ENCODE measurements around the gene CEL. TPM values are rescaled to one million over a fixed set of nuclear protein-coding genes. Genes with fewer than 3 reads are reported as not detected.
"Not testable (repeated sequence)": the region's sequence is repeated elsewhere in the genome, so short reads cannot be mapped to it uniquely, and the experiment has no call there.

CEL gene
- total and polyA plus RNA-seq, 2 experiments from 2014 or later = 0.27 to 2.3 TPM

GRCh38 chr9:133067813-133068212, 6.0 kb downstream of the CEL start (continued):
- TF ChIP-seq ZNF462 (CRISPR knock-in tag; IDR thresholded peaks at IDR 0.05) = no peak

- H3K27ac Mint-ChIP-seq; H3K9me3 Mint-ChIP-seq; H3F3A ChIP-seq (replicated peaks; ENCODE audit: low read depth); H4K20me1 ChIP-seq (replicated peaks; ENCODE audit: insufficient read depth); H3K27me3 ChIP-seq (ENCODE audit: insufficient read depth); ATAC-seq; H3K4me2 ChIP-seq; H3K4me3 Mint-ChIP-seq; H3K36me3 Mint-ChIP-seq (ENCODE audit: low read depth); H3K79me2 ChIP-seq (replicated peaks; ENCODE audit: insufficient read depth); H3K4me1 Mint-ChIP-seq; H3K9me2 ChIP-seq (ENCODE audit: insufficient read depth); H3K4me3 ChIP-seq; H3K4me1 ChIP-seq (ENCODE audit: insufficient read depth); DNase-seq (ENCODE audit: low spot score); H3K36me3 ChIP-seq (ENCODE audit: insufficient read depth); H2AFZ ChIP-seq; H3K27ac ChIP-seq (ENCODE audit: low read depth): not testable (repeated sequence)
- peaks cover 12% of the 10 kb centered on the region for H3K27me3 Mint-ChIP-seq (ENCODE audit: insufficient read depth, low read depth, poor library complexity)
These were observed 6.7 kb downstream of the CEL start for GRCh38 chr9:133068431-133068830.

GRCh38 chr9:133070500-133070961, 8.8 kb downstream of the CEL start:
- H3K79me2 ChIP-seq (replicated peaks; ENCODE audit: insufficient read depth); H3K27me3 ChIP-seq (ENCODE audit: insufficient read depth); H3K9me2 ChIP-seq (ENCODE audit: insufficient read depth); H3K27ac Mint-ChIP-seq; H3K4me2 ChIP-seq; H3K27ac ChIP-seq (ENCODE audit: low read depth); H3K36me3 Mint-ChIP-seq (ENCODE audit: low read depth); H2AFZ ChIP-seq; ATAC-seq; H3F3A ChIP-seq (replicated peaks; ENCODE audit: low read depth); H3K4me3 Mint-ChIP-seq; H4K20me1 ChIP-seq (replicated peaks; ENCODE audit: insufficient read depth); H3K4me1 Mint-ChIP-seq; DNase-seq (ENCODE audit: low spot score); H3K4me1 ChIP-seq (ENCODE audit: insufficient read depth); H3K36me3 ChIP-seq (ENCODE audit: insufficient read depth); H3K4me3 ChIP-seq; H3K9me3 Mint-ChIP-seq: not testable (repeated sequence)
- H3K27me3 Mint-ChIP-seq (ENCODE audit: insufficient read depth, low read depth, poor library complexity) = peaks cover 16% of the 10 kb centered on the region

- H3K9me3 Mint-ChIP-seq; H3K36me3 Mint-ChIP-seq (ENCODE audit: low read depth); H3K27me3 ChIP-seq (ENCODE audit: insufficient read depth); DNase-seq (ENCODE audit: low spot score); H3K27ac ChIP-seq (ENCODE audit: low read depth); H3K4me3 ChIP-seq; H3K4me3 Mint-ChIP-seq; H4K20me1 ChIP-seq (replicated peaks; ENCODE audit: insufficient read depth); H3K36me3 ChIP-seq (ENCODE audit: insufficient read depth); H3K79me2 ChIP-seq (replicated peaks; ENCODE audit: insufficient read depth); H3K27ac Mint-ChIP-seq; H3K4me1 ChIP-seq (ENCODE audit: insufficient read depth); H3F3A ChIP-seq (replicated peaks; ENCODE audit: low read depth); H3K9me2 ChIP-seq (ENCODE audit: insufficient read depth); H3K4me2 ChIP-seq; ATAC-seq; H3K4me1 Mint-ChIP-seq; H2AFZ ChIP-seq: not testable (repeated sequence)
- H3K27me3 Mint-ChIP-seq (ENCODE audit: insufficient read depth, low read depth, poor library complexity) = peaks cover 14% of the 10 kb centered on the region
These were observed 9.2 kb downstream of the CEL start for GRCh38 chr9:133070985-133071384.
